Measurements from ENCODE around the gene SLC12A7.

Gene SLC12A7

GRCh38 chr5:1003296-1003937 is 108.4 kb downstream of the SLC12A7 start (continued):
- TF ChIP-seq PRDM6 (tag by site-specific recombination; IDR thresholded peaks at IDR 0.05) (peak; percentile 64; the same call in 1 of the 2 replicates), ZNF366 (tag by site-specific recombination; conservative IDR thresholded peaks at IDR 0.05) (peak; percentile 95), ZNF639 (tag by site-specific recombination; IDR thresholded peaks at IDR 0.05) (peak; percentile 53; the same call in 1 of the 2 replicates), ZNF426 (tag by site-specific recombination; IDR thresholded peaks at IDR 0.05) (no peak), ZEB2 (tag by site-specific recombination; IDR thresholded peaks at IDR 0.05) (peak; percentile 36)

GRCh38 chr5:1002836-1003235 is 109.0 kb downstream of the SLC12A7 start:
- CTCF ChIA-PET, result interaction anchor here (0.6 to 2.2 kb wide), 4 partner anchors 8 to 138 kb away, joined by 3 to 11 read pairs (median 4); no protein-coding TSS in a partner anchor
- H3K27ac ChIP-seq (ENCODE audit: extremely low read depth, low read depth, low read length), result no peak overlapping the region
- H3K4me3 ChIP-seq (ENCODE audit: low read depth, low read length), result no peak overlapping the region
- H3K9me3 ChIP-seq (ENCODE audit: control insufficient read depth, insufficient read depth, low read depth, low read length), result no peaks in the 10 kb centered on the region
- H3K36me3 ChIP-seq (ENCODE audit: control insufficient read depth in 2 of 2, insufficient read depth in 1 of 2, low read length in 2 of 2), result no peaks in the 10 kb centered on the region
- H3K4me1 ChIP-seq (ENCODE audit: control insufficient read depth, insufficient read depth, low read length), result peaks cover 15% of the 10 kb centered on the region
- POLR2A ChIA-PET, result no interaction called here
- no peak for TF ChIP-seq ZNF23 (tag by site-specific recombination; IDR thresholded peaks at IDR 0.05; ENCODE audit: borderline replicate concordance)
- TF ChIP-seq ZNF362 (tag by site-specific recombination; IDR thresholded peaks at IDR 0.05), result peak; percentile 59

- Histone ChIP-seq H3K9me3 (ENCODE audit: control insufficient read depth, insufficient read depth, low read depth, low read length) (no peaks in the 10 kb centered on the region), H3K36me3 (ENCODE audit: control insufficient read depth in 2 of 2, insufficient read depth in 1 of 2, low read length in 2 of 2) (no peaks in the 10 kb centered on the region), H3K27ac (ENCODE audit: extremely low read depth, low read depth, low read length) (no peak overlapping the region), H3K4me1 (ENCODE audit: control insufficient read depth, insufficient read depth, low read length) (peaks cover 19% of the 10 kb centered on the region), H3K4me3 (ENCODE audit: low read depth, low read length) (no peak overlapping the region)
- CTCF ChIA-PET, result interaction anchor here (0.6 to 2.2 kb wide), 4 partner anchors 9 to 138 kb away, joined by 3 to 11 read pairs (median 4); no protein-coding TSS in a partner anchor
- POLR2A ChIA-PET, result no interaction called here
- TF ChIP-seq OSR2 (tag by site-specific recombination; IDR thresholded peaks at IDR 0.05) (no peak), PRDM1 (tag by site-specific recombination; IDR thresholded peaks at IDR 0.05) (peak; percentile 84)
Measured at GRCh38 chr5:1002271-1002546, 109.7 kb downstream of the SLC12A7 start.

- H3K27ac ChIP-seq (ENCODE audit: extremely low read depth, low read depth, low read length), result no peak overlapping the region
- CTCF ChIA-PET, result interaction anchor here (0.6 to 2.2 kb wide), 4 partner anchors 10 to 139 kb away, joined by 3 to 11 read pairs (median 4); no protein-coding TSS in a partner anchor
- TF ChIP-seq ZIC2 (tag by site-specific recombination; IDR thresholded peaks at IDR 0.05), result 0 out of 2 replicates have a peak, but pooled peaks have one; percentile 10
- no peak for TF ChIP-seq ZNF548 (tag by site-specific recombination; IDR thresholded peaks at IDR 0.05)
- TF ChIP-seq ZNF701 (tag by site-specific recombination; IDR thresholded peaks at IDR 0.05), result no peak
- no peak for TF ChIP-seq ZNF555 (tag by site-specific recombination; conservative IDR thresholded peaks at IDR 0.05)
- TF ChIP-seq PBX3 (CRISPR knock-in tag; IDR thresholded peaks at IDR 0.05), result no peak
- POLR2A ChIA-PET, result no interaction called here
- no peak overlapping the region for H3K4me3 ChIP-seq (ENCODE audit: low read depth, low read length)
- H3K36me3 ChIP-seq (ENCODE audit: control insufficient read depth in 2 of 2, insufficient read depth in 1 of 2, low read length in 2 of 2), result no peaks in the 10 kb centered on the region
- no peaks in the 10 kb centered on the region for H3K9me3 ChIP-seq (ENCODE audit: control insufficient read depth, insufficient read depth, low read depth, low read length)
- peaks cover 19% of the 10 kb centered on the region for H3K4me1 ChIP-seq (ENCODE audit: control insufficient read depth, insufficient read depth, low read length)
Measured at GRCh38 chr5:1001406-1002270, 110.2 kb downstream of the SLC12A7 start.
